Fibroblast of the aortic adventitia (primary cell): ENCODE data around the gene RAI2. TPM values are rescaled to one million over a fixed set of nuclear protein-coding genes. Genes with fewer than 3 reads are reported as not detected.

Source experiments
- DNase-seq: peaks from one replicate; pipeline ENCODE4 v3.0.0-alpha.2; 2010; ENCODE audit warnings: low read depth
- H3K4me3 ChIP-seq: 2 replicates; pipeline ENCODE4 v1.5.1; 2011; ENCODE audit warnings: low read depth, mild to moderate bottlenecking, control low read depth, low read length, moderate library complexity
- total RNA-seq: library from RNA; depleted of rRNA; stranded (reverse); fragments of >200 nt; gene quantifications from 2 replicates; pipeline ENCODE4 v1.2.3, GENCODE V29; 2012; ENCODE audit warnings: low replicate concordance
- TF ChIP-seq, protein P1 (sequence below): IDR thresholded peaks from 2 replicates; pipeline ENCODE4 v1.5.1; 2011; ENCODE audit warnings: mild to moderate bottlenecking, low read length, control low read depth, inconsistent platforms; ENCODE audit not compliant: insufficient read depth

Gene RAI2
- total RNA-seq, 1 donor: 4.0 TPM

DNA sequence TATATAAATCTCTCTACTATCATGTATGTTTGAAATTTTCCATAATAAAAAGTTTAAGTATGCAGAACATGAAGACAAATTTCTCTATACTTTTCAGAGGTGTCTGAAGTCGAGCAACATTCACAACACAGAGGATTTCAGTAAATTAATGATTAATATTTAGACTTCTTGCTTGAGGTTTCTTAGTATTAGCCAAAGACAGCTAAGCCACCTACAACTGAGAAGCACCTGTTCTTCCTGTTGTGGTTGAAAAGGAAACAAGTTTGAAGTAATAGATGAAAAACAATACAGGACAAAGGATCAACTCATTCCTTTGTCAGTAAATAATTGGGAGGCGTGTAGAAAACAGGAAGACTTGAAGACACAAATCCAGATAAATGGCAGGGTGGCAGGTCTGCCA lies 102.7 kb downstream of the RAI2 start:
- no peak for DNase-seq
- TF ChIP-seq, protein P1, sequence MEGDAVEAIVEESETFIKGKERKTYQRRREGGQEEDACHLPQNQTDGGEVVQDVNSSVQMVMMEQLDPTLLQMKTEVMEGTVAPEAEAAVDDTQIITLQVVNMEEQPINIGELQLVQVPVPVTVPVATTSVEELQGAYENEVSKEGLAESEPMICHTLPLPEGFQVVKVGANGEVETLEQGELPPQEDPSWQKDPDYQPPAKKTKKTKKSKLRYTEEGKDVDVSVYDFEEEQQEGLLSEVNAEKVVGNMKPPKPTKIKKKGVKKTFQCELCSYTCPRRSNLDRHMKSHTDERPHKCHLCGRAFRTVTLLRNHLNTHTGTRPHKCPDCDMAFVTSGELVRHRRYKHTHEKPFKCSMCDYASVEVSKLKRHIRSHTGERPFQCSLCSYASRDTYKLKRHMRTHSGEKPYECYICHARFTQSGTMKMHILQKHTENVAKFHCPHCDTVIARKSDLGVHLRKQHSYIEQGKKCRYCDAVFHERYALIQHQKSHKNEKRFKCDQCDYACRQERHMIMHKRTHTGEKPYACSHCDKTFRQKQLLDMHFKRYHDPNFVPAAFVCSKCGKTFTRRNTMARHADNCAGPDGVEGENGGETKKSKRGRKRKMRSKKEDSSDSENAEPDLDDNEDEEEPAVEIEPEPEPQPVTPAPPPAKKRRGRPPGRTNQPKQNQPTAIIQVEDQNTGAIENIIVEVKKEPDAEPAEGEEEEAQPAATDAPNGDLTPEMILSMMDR: no peak
- no peak overlapping the region for H3K4me3 ChIP-seq

DNA sequence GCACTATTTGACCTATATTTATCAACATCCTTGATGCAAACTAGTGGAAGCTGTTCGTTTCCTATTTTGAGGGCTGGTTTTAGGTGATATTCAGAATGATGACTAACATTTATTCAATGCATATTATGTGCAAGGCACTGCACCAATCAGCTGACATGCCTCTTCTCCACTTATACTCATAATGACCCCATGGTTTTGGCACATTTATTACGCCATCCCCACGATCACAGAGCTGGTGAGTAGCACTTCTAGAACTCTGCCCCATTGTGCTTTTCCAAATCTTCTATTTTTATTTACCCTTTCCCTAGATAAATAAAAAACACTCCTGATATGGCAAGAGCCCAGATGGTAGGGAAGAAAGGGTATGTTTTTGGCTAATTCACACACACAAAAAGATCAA lies 110.7 kb downstream of the RAI2 start:
- no peak overlapping the region for H3K4me3 ChIP-seq
- no peak for DNase-seq
- TF ChIP-seq, protein P1: no peak

Other genes starting within 250 kb of the RAI2 start
- gene SCML1, start 123.8 kb downstream of the RAI2 start, total RNA-seq: 12.0 and 17.7 TPM in 2 replicates